A549 (cell line): ENCODE results near the gene FBN3. TPM values are rescaled to one million over a fixed set of nuclear protein-coding genes. Genes with fewer than 3 reads are reported as not detected.

Experiments used
- ATAC-seq, 2 experiments: fragments of 200-7000 bp in 1 of 2; fragments of >200 bp in 1 of 2; cut with Nextera tagmentation in 1 of 2; cut with Tn5 transposase in 1 of 2; 3 replicates each; pipeline versions ENCODE4 v1.8.0 to v1.9.1; 2018 to 2020; ENCODE audit warnings: mild to moderate bottlenecking in 1 of 2, moderate library complexity in 1 of 2
- CTCF ChIA-PET: fragments of 300-600 bp; sonication (Branson Sonifier 250); formaldehyde crosslinking; extraction: SDS; loops from one replicate; lab custom pipeline; 2021; ENCODE audit warnings: antibody characterized with exemption, inconsistent platforms; lab: Yijun Ruan, JAX
- POLR2A ChIA-PET: fragments of 350-600 bp; formaldehyde crosslinking; extraction: SDS; loops from one replicate; lab custom pipeline; 2021; ENCODE audit warnings: antibody characterized with exemption, inconsistent platforms; lab: Yijun Ruan, JAX
- DNase-seq, 2 experiments: peaks; one replicate each; pipeline versions ENCODE4 v3.0.0 to v3.0.0-alpha.2; 2011 to 2016; ENCODE audit warnings: low read depth in 1 of 2, low spot score in 1 of 2
- FAIRE-seq: peaks from 2 replicates; lab custom pipeline; 2011; peaks lifted over from hg19 to GRCh38; lab: Jason Lieb, UNC
- H3K27ac ChIP-seq, 2 experiments: fragments of >200 bp; sonication (Bioruptor Twin); formaldehyde crosslinking; 3 replicates each; pipeline ENCODE4 v1.5.1; 2016 to 2017
- H3K4me1 ChIP-seq: fragments of >200 bp; sonication (Bioruptor Twin); formaldehyde crosslinking; 3 replicates; pipeline ENCODE4 v1.6.1; 2016
- H3K4me2 ChIP-seq: fragments of >200 bp; sonication (Bioruptor Twin); formaldehyde crosslinking; 3 replicates; pipeline ENCODE4 v1.6.1; 2016
- H3K4me3 ChIP-seq: fragments of >200 bp; sonication (Bioruptor Twin); formaldehyde crosslinking; 3 replicates; pipeline ENCODE4 v1.5.1; 2016
- H3K9me3 ChIP-seq: fragments of >200 bp; sonication (Bioruptor Twin); formaldehyde crosslinking; 3 replicates; pipeline ENCODE4 v1.6.1; 2016
- BCL3 ChIP-seq: fragments of >200 bp; sonication (Bioruptor Twin); formaldehyde crosslinking; IDR thresholded peaks from 3 replicates; pipeline ENCODE4 v1.6.1; 2016
- CBX2 ChIP-seq: fragments of 200-600 bp; sonication (generic); IDR thresholded peaks from 2 replicates; pipeline ENCODE4 v1.6.1; 2016; ENCODE audit warnings: low read depth, mild to moderate bottlenecking, borderline replicate concordance
- CTCF ChIP-seq: fragments of >200 bp; sonication (Bioruptor Twin); formaldehyde crosslinking; IDR thresholded peaks from 3 replicates; pipeline ENCODE4 v1.5.1; 2016
- E2F6 ChIP-seq: IDR thresholded peaks from 2 replicates; pipeline ENCODE4 v1.6.1; 2012; ENCODE audit warnings: low read depth, borderline replicate concordance
- EHF ChIP-seq: fragments of 250-450 bp; sonication (Bioruptor Pico); IDR thresholded peaks from 2 replicates; pipeline ENCODE4 v1.5.0; 2020; ENCODE audit warnings: mild to moderate bottlenecking
- ELK1 ChIP-seq: fragments of 150-350 bp; IDR thresholded peaks from 2 replicates; pipeline ENCODE4 v1.6.1; 2014; ENCODE audit warnings: low read depth, mild to moderate bottlenecking, low read length
- EP300 ChIP-seq, 2 experiments: fragments of >200 bp; sonication (Bioruptor Twin); formaldehyde crosslinking; IDR thresholded peaks; 2 replicates in 1 of 2; 3 replicates in 1 of 2; pipeline ENCODE4 v1.6.1; 2016 to 2017
- HOXB5 ChIP-seq: fragments of 250-450 bp; sonication (Bioruptor Pico); IDR thresholded peaks from 2 replicates; pipeline ENCODE4 v1.5.0; 2020; ENCODE audit warnings: mild to moderate bottlenecking, moderate library complexity
- JUN ChIP-seq, 2 experiments: fragments of >200 bp; sonication (Bioruptor Twin); formaldehyde crosslinking; IDR thresholded peaks; 2 replicates in 1 of 2; 3 replicates in 1 of 2; pipeline ENCODE4 v1.6.1; 2016 to 2017
- MAFK ChIP-seq: fragments of 450-650 bp; IDR thresholded peaks from 2 replicates; pipeline ENCODE4 v1.6.1; 2014; ENCODE audit not compliant: partially characterized antibody
- MAX ChIP-seq: IDR thresholded peaks from 2 replicates; pipeline ENCODE4 v1.6.1; 2012
- MYC ChIP-seq: IDR thresholded peaks from 2 replicates; pipeline ENCODE4 v1.6.1; 2012; ENCODE audit warnings: mild to moderate bottlenecking, inconsistent platforms, low read length, improper control_type of control experiment, borderline replicate concordance
- NR3C1 ChIP-seq: fragments of >200 bp; sonication (Bioruptor Twin); formaldehyde crosslinking; IDR thresholded peaks from 3 replicates; pipeline ENCODE4 v1.6.1; 2017
- RNF2 ChIP-seq: fragments of 200-600 bp; sonication (generic); IDR thresholded peaks from 2 replicates; pipeline ENCODE4 v1.6.1; 2016; ENCODE audit warnings: low read depth, mild to moderate bottlenecking, antibody characterized with exemption, moderate library complexity, borderline replicate concordance
- ZNF302 ChIP-seq: fragments of 250-450 bp; sonication (Bioruptor Pico); IDR thresholded peaks from 2 replicates; pipeline ENCODE4 v1.9.0; 2021; ENCODE audit warnings: inconsistent platforms, mild to moderate bottlenecking, moderate library complexity
- WGBS: methylation state at CpG from one replicate; pipeline ENCODE4 v1.1.6; 2017; ENCODE audit errors: missing lambda C conversion rate; 5-methylcytosine and 5-hydroxymethylcytosine counted together
- polyA plus RNA-seq, 4 experiments: library from polyadenylated mRNA; depleted of rRNA in 3 of 4; stranded (reverse); fragments of >200 nt; fragmentation: RNase III in 1 of 4; extraction: RNeasy Plus Mini Kit Qiagen cat#74134 plus additional on column Dnase treatment in 1 of 4; gene quantifications; 2 replicates in 3 of 4; 3 replicates in 1 of 4; pipeline ENCODE4 v1.2.3, GENCODE V29; 2011 to 2017

FBN3 gene
- polyA plus RNA-seq, 2 of the 4 experiments (the other 2 are of a cell fraction), result not detected

GRCh38 chr19:8056533-8056932 is 92.9 kb downstream of the FBN3 start:
- no peak for FAIRE-seq
- Histone ChIP-seq H3K27ac (no peak overlapping the region), H3K4me3 (no peak overlapping the region), H3K9me3 (no peaks in the 10 kb centered on the region), H3K4me1 (no peaks in the 10 kb centered on the region), H3K4me2 (no peak overlapping the region)
- WGBS, result 75% methylated on average over 4 of the region's 4 CpGs
- no peak for ATAC-seq
- POLR2A ChIA-PET, result no interaction called here
- no peak for DNase-seq
- CTCF ChIA-PET, result no interaction called here
- TF ChIP-seq EP300 (IDR thresholded peaks at IDR 0.05) (no peak), JUN (IDR thresholded peaks at IDR 0.05) (no peak), MAFK (no peak)

- POLR2A ChIA-PET, result no interaction called here
- no peak for TF ChIP-seq EHF (CRISPR knock-in tag)
- no peak for TF ChIP-seq ZNF302 (CRISPR knock-in tag)
- no peak for TF ChIP-seq MAFK
- TF ChIP-seq BCL3, result no peak
- no peak for TF ChIP-seq HOXB5 (CRISPR knock-in tag)
- TF ChIP-seq RNF2, result no peak
- TF ChIP-seq ELK1, result no peak
- no peak for TF ChIP-seq MAX
- 66% methylated on average over 5 of the region's 9 CpGs for WGBS
Observed at GRCh38 chr19:8054169-8054568, 95.2 kb downstream of the FBN3 start.

GRCh38 chr19:8052464-8052859 is 96.9 kb downstream of the FBN3 start, which contains the start of gene CCL25:
Gene CCL25 (plus strand): TSS chr19:8052760. CDS start chr19:8053050, 290 bp downstream.
- FAIRE-seq (no peak), ATAC-seq (no peak), DNase-seq (no peak)
- Histone ChIP-seq H3K4me2 (no peak within 1 kb of the TSS), H3K27ac (no peak within 1 kb of the TSS), H3K4me3 (no peak within 1 kb of the TSS), H3K4me1 (no peaks in the 10 kb centered on the region), H3K9me3 (no peaks in the 10 kb centered on the region)
- 76% methylated on average over 6 of the region's 7 CpGs for WGBS
- POLR2A ChIA-PET, result no interaction called here
- CTCF ChIA-PET, result no interaction called here
- TF ChIP-seq CTCF, result no peak
- no peak for TF ChIP-seq E2F6
- TF ChIP-seq CBX2, result no peak
- TF ChIP-seq NR3C1, result no peak
- no peak for TF ChIP-seq MYC

More at GRCh38 chr19:8054169-8054568, 95.2 kb downstream of the FBN3 start:
- CTCF ChIA-PET, result interaction anchor here (1.2 kb wide), 1 partner anchor 8 kb away, joined by 3 read pairs; no protein-coding TSS in a partner anchor
- no peak overlapping the region for H3K4me2 ChIP-seq
- H3K4me3 ChIP-seq, result no peak overlapping the region
- FAIRE-seq (no peak), ATAC-seq (no peak), DNase-seq (no peak)
- H3K27ac ChIP-seq, result no peak overlapping the region
- H3K4me1 ChIP-seq, result no peaks in the 10 kb centered on the region
- no peaks in the 10 kb centered on the region for H3K9me3 ChIP-seq
